Endodermal cell (in vitro differentiated cells): ENCODE results near the gene ACTR1B. TPM values are rescaled to one million over a fixed set of nuclear protein-coding genes. Genes with fewer than 3 reads are reported as not detected.
A peak's percentile ranks its signal among the peaks of the same experiment; 100 is the strongest.

Experiments
- DNase-seq: peaks from one replicate; pipeline ENCODE4 v3.0.0-alpha.2; 2017
- H3K27ac ChIP-seq: 2 replicates; pipeline ENCODE4 v1.5.1; 2013; ENCODE audit warnings: mild to moderate bottlenecking, low read depth, low read length, moderate library complexity
- H3K27me3 ChIP-seq: 2 replicates; pipeline ENCODE4 v1.6.1; 2013; ENCODE audit warnings: mild to moderate bottlenecking, low read length, moderate library complexity; ENCODE audit not compliant: insufficient read depth, control insufficient read depth, poor library complexity, severe bottlenecking
- H3K36me3 ChIP-seq: 2 replicates; pipeline ENCODE4 v1.7.0; 2013; ENCODE audit warnings: mild to moderate bottlenecking, low read length, moderate library complexity; ENCODE audit not compliant: control insufficient read depth, insufficient read depth
- H3K4me1 ChIP-seq: one replicate; pipeline ENCODE4 v1.7.0; 2013; ENCODE audit warnings: low read length; ENCODE audit not compliant: control insufficient read depth, insufficient read depth
- H3K4me3 ChIP-seq: 2 replicates; pipeline ENCODE4 v1.5.1; 2013; ENCODE audit warnings: mild to moderate bottlenecking, low read length, moderate library complexity
- H3K9ac ChIP-seq: 2 replicates; pipeline ENCODE4 v1.6.1; 2013; ENCODE audit warnings: mild to moderate bottlenecking, low read length, moderate library complexity; ENCODE audit not compliant: poor library complexity, severe bottlenecking; ENCODE audit errors: extremely low read depth
- H3K9me3 ChIP-seq: 2 replicates; pipeline ENCODE4 v1.6.1; 2013; ENCODE audit warnings: mild to moderate bottlenecking, low read length, moderate library complexity; ENCODE audit not compliant: control insufficient read depth
- H3K27ac Mint-ChIP-seq: 2 replicates; pipeline ENCODE4 v1.8.0; 2020; ENCODE audit warnings: mixed read lengths
- H3K27me3 Mint-ChIP-seq: 2 replicates; pipeline ENCODE4 v1.8.0; 2021; ENCODE audit warnings: mild to moderate bottlenecking, mixed read lengths; ENCODE audit not compliant: insufficient read depth
- H3K36me3 Mint-ChIP-seq: 2 replicates; pipeline ENCODE4 v1.8.0; 2020; ENCODE audit warnings: low read depth, mixed read lengths
- H3K4me1 Mint-ChIP-seq: 2 replicates; pipeline ENCODE4 v1.8.0; 2020; ENCODE audit warnings: mixed read lengths
- H3K4me3 Mint-ChIP-seq: 2 replicates; pipeline ENCODE4 v1.8.0; 2020; ENCODE audit warnings: mild to moderate bottlenecking, moderate library complexity, mixed read lengths
- H3K9me3 Mint-ChIP-seq: 2 replicates; pipeline ENCODE4 v1.8.0; 2020; ENCODE audit warnings: mild to moderate bottlenecking, mixed read lengths
- WGBS, 2 experiments: methylation state at CpG; one replicate each; pipeline versions ENCODE4 v1.1.5 to v1.1.7; 2013; ENCODE audit warnings: missing lambda C conversion rate in 2 of 2, mixed read lengths in 1 of 2; ENCODE audit not compliant: insufficient coverage in 1 of 2, insufficient read length in 1 of 2; 5-methylcytosine and 5-hydroxymethylcytosine counted together
- total RNA-seq, 2 donors: library from RNA; stranded (reverse); fragmentation: NEBNext Ultra II Directional in 1 of 2; extraction: Animal tissue kit (Norgen Biotek cat#: 25700) in 1 of 2; gene quantifications; 2 replicates in 1 of 2; 3 replicates in 1 of 2; pipeline ENCODE4 v1.2.1, GENCODE V29; 2021
- TF ChIP-seq, protein P1 (sequence below): fragments of 200-600 bp; sonication (generic); conservative IDR thresholded peaks from 2 replicates; pipeline ENCODE4 v1.5.0; 2021; ENCODE audit warnings: antibody characterized with exemption, mild to moderate bottlenecking

Gene ACTR1B
- total RNA-seq, 2 donors from 2014 or later, result 71.8 to 75.0 TPM

DNA sequence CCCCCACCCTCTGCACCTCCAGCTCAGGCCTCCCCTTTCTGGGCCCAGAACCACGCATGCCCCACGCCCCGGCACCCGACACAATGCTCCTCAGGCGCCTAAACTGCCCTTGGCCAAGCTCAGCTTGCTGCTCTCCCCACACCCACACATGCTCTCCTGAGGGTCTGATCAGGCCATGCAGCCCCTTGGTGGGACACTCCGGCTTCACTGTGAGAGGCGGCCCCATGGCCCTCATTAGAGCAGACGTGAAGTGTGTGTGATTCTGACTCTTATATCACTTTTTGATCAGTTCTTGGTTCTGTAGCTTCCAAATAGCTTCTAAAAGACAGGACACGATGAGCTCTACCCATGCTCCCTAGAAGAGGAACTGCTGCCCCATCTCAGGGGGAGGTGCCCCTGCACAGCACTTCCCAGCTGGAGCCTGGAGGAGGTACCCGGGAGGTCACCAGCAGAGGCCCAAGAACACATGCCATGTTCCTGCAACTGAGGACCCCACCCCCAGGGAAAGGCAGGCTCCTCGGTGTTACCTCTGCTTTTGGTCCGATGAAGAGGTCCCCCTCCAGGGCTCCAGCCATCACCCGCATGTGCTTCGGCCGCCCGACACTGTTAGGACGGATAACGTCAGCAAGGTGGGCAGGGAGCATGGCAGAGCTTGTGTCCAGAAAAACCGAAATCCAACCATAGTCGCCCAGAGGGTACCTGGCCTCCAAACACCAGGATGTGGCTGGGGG lies 3.6 kb downstream of the ACTR1B start:
- H3K9me3 ChIP-seq, result no peaks in the 10 kb centered on the region
- no peak overlapping the region for H3K9ac ChIP-seq
- H3K4me1 Mint-ChIP-seq, result peaks cover 17% of the 10 kb centered on the region
- H3K36me3 Mint-ChIP-seq, result peaks cover 45% of the 10 kb centered on the region
- H3K27me3 ChIP-seq, result no peaks in the 10 kb centered on the region
- peaks cover under 1% of the 10 kb centered on the region for H3K9me3 Mint-ChIP-seq
- no peak overlapping the region for H3K4me3 ChIP-seq
- peaks cover 7% of the 10 kb centered on the region for H3K4me1 ChIP-seq
- no peak overlapping the region for H3K27ac ChIP-seq
- no peak for DNase-seq
- H3K27ac Mint-ChIP-seq, result peak overlapping the region; percentile 35
- peaks cover 28% of the 10 kb centered on the region for H3K36me3 ChIP-seq
- H3K4me3 Mint-ChIP-seq, result no peak overlapping the region
- H3K27me3 Mint-ChIP-seq, result no peaks in the 10 kb centered on the region
- 95 to 96% methylated on average over 12 to 20 of the region's 20 CpGs for WGBS, 2 experiments
- TF ChIP-seq, protein P1, sequence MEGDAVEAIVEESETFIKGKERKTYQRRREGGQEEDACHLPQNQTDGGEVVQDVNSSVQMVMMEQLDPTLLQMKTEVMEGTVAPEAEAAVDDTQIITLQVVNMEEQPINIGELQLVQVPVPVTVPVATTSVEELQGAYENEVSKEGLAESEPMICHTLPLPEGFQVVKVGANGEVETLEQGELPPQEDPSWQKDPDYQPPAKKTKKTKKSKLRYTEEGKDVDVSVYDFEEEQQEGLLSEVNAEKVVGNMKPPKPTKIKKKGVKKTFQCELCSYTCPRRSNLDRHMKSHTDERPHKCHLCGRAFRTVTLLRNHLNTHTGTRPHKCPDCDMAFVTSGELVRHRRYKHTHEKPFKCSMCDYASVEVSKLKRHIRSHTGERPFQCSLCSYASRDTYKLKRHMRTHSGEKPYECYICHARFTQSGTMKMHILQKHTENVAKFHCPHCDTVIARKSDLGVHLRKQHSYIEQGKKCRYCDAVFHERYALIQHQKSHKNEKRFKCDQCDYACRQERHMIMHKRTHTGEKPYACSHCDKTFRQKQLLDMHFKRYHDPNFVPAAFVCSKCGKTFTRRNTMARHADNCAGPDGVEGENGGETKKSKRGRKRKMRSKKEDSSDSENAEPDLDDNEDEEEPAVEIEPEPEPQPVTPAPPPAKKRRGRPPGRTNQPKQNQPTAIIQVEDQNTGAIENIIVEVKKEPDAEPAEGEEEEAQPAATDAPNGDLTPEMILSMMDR, result no peak

DNA sequence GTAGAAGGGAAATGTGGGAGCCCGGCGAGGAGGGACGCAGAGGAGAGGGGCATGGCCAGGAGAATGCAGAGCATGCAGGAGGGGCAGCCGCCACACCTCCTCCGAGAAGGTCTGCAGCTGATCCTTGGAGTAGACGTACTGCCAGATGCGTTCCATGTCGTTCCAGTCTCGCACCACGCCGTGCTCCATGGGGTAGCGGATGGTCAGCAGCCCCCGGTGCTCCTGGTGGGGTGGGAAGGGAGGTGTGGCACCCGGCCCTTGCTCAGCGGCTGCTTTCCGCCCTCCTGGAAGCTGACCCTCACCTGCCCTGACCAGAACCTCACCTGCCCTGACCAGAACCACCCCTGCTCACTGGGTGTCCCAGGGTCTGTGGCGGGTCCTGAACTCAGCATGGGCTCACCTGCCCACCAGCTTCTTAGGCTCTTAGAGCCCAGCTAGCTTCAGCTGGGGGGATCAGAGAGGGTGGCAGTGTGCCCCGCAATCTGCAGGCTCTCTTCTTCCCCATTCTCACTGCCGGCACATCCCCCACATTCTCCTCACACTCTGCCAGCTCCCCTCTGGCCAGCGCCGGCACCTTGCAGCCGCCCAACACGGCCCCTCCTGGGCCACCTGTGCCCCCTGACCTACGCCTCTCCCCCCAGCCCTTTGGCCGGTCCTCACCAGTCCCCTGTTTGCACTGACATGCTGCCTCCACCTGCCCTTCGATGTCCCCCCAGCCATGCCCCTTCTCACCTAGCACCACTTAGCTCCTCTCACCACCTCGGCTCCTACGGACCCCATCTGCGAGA lies 4.4 kb downstream of the ACTR1B start:
- Mint-ChIP-seq H3K4me1 (peaks cover 16% of the 10 kb centered on the region), H3K27ac (peak overlapping the region; percentile 35), H3K9me3 (peaks cover 7% of the 10 kb centered on the region), H3K27me3 (no peaks in the 10 kb centered on the region), H3K4me3 (no peak overlapping the region), H3K36me3 (peaks cover 53% of the 10 kb centered on the region)
- Histone ChIP-seq H3K36me3 (peaks cover 28% of the 10 kb centered on the region), H3K9ac (no peak overlapping the region), H3K4me3 (no peak overlapping the region), H3K4me1 (peaks cover 7% of the 10 kb centered on the region), H3K9me3 (no peaks in the 10 kb centered on the region), H3K27ac (no peak overlapping the region), H3K27me3 (no peaks in the 10 kb centered on the region)
- no peak for DNase-seq
- 92 to 93% methylated on average over 7 to 29 of the region's 29 CpGs for WGBS, 2 experiments
- TF ChIP-seq, protein P1, result no peak

DNA sequence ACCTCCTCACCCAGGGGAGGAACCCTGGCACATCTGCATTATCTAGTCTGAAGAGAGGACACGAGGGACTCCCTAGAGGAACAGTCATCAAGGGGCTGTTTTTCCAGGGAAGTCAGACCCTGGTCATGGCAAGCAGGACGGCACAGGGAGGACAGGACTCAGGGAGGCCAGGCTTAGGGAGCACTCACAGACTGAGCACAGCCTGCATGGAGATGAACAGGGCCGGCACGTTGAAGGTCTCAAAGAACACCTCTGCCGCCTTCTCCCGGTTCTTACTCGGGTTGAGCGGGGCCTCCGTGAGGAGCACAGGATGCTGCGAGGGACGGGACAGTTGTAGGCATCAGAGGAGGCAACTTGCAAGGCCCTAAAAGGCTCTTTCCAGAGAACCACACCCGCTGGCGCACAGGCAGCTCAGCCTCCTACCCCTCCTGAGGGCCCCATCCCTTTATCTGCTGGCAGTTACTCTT lies 5.1 kb downstream of the ACTR1B start:
- Mint-ChIP-seq H3K4me1 (peaks cover 16% of the 10 kb centered on the region), H3K9me3 (peaks cover 14% of the 10 kb centered on the region), H3K27ac (no peak overlapping the region), H3K36me3 (peaks cover 60% of the 10 kb centered on the region), H3K27me3 (no peaks in the 10 kb centered on the region), H3K4me3 (no peak overlapping the region)
- DNase-seq, result no peak
- peaks cover 5% of the 10 kb centered on the region for H3K9me3 ChIP-seq
- H3K9ac ChIP-seq, result no peak overlapping the region
- H3K4me1 ChIP-seq, result peaks cover 7% of the 10 kb centered on the region
- 95 to 96% methylated on average over 12 to 13 of the region's 13 CpGs for WGBS, 2 experiments
- H3K36me3 ChIP-seq, result peaks cover 34% of the 10 kb centered on the region
- H3K4me3 ChIP-seq, result no peak overlapping the region
- TF ChIP-seq, protein P1, result no peak
- H3K27me3 ChIP-seq, result no peaks in the 10 kb centered on the region
- no peak overlapping the region for H3K27ac ChIP-seq
